HG02938 (cell line): ENCODE results near the gene TWF1.
A peak's percentile ranks its signal among the peaks of the same experiment; 100 is the strongest.
"Not testable (repeated sequence)": the region's sequence is repeated elsewhere in the genome, so short reads cannot be mapped to it uniquely, and the experiment has no call there.

Experiments
- ATAC-seq: cut with Tn5 transposase; IDR thresholded peaks from one replicate; pipeline ENCODE4 v1.9.1; 2021; ENCODE audit warnings: mild to moderate bottlenecking, moderate library complexity; ENCODE audit not compliant: unreplicated experiment

The TWF1 gene

DNA sequence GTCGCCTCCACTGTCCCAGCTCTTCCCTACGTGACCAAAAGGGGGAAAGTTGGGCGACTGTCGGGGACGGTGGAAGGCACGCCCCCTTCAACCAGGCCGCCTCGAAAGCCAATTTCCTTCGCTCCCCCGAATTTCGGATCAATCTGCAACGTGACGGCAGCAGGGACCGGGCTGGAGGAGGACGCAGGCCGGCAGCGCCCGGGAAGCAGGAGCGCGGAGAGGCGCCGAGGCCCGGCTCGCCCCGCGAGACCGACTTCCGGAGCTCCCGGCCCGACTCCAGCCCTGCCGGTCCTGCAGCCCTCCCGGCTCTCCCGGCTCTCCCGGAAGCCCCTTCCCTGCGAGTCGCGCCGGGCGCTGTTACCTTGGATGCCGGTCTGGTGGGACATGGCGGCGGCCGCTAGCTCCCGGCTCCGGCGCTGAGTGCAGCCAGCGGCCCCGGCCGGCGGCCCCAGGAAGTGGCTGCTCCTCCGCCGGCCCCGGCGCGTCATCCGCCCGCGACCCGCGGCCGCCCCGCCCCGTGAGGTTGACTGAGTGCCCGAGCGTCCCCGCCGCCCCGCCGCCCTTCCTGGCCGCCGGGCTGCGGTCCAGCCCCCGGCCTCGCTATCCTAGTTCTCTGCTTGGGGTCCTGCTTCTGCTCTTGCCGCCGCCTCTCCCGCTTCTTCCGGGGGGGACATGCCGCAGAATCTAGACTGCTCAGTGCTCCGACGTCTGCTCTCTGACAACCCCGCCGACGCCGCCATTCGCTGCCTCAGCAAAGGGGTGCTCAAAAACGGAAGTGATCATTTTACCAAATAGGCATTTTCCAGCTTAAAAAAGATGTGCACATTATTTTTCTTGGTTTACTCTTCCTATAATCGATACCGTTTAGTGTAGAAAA, at the start of gene TWF1:
Gene TWF1, minus strand, starts transcription at position 458 of the 877 bp plus-strand sequence. Its CDS starts 72 bp downstream, at position 386.
- peak; percentile 88 for ATAC-seq

DNA sequence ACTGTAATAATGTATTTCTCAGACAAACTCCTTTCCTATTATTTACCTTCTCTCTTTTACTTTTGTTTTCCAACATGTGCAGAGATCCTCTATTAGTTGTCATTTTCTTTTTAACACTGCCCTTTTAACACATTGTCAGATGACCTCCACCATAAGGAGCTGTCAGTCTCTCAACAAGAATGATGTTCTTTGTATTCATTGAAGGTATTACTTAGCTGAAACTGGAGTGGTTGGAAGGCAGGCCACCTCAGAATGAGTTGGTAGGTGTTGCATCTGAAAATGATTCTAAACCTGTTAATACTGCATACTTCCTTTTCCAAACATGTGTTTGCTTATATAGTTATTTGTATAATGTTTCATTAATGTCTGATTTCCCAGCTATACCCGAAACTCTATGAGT, 46.6 kb upstream of the TWF1 start:
- ATAC-seq, result no peak

DNA sequence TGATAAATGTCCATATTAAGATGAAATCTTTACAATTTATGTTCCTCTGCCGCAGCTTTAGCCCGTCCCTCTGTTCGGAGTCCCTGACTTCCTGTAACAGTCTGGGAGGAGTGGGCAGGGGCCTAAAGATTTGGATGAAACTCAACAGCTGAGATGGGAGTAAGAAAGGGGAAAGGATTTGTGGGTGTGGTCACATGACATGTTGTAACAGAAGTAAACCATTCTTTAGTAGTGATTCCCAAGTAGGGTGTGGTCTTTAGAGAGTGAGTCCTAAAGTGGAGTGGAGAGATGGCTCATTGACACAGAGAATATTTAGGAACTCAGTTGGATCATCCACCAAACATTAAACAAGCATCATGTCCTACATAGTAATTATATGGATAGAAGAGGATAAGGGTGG, 42.7 kb upstream of the TWF1 start:
- no peak for ATAC-seq

GRCh38 chr12:43848226-43848507, 42.0 kb upstream of the TWF1 start:
- no peak for ATAC-seq

GRCh38 chr12:43847425-43848225, 41.5 kb upstream of the TWF1 start:
- ATAC-seq, result not testable (repeated sequence)

DNA sequence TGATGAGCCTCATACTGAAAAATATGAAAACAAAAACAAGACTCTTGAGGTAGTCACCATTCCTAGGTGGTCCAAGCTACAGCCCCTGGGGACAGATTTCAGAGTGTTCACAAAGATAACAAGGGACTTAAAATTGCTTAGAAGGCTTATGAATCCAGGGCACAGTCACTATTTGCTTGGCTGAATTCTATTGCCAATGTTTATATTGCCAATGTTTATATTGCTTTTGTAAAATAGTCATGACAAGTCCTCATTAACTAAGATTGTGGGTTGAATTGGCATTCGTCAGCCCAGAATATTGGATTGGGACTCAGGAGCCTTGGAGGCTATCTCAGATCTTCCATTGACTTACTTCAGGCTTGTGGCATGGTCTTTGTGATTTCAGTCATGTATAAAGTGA, 36.1 kb upstream of the TWF1 start:
- ATAC-seq, result no peak

DNA sequence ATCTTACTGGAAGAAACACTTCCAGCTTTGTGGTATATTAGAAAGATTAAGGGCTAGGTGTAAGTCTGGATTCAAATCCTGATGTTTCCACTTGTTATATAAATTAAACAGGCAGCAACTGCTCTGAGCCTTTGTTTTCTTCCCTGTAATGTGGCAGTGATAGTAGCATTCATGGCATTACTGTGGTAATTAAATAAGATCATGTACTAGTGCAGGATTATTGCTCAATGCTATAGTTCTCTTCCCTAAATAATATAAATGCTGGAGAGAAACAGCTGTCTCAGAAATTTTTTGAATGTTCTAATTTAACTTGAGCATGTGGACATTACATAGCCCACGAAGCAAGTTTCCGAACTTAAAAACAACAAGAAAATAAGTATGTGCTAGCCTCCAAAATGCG, 35.1 kb upstream of the TWF1 start:
- no peak for ATAC-seq

DNA sequence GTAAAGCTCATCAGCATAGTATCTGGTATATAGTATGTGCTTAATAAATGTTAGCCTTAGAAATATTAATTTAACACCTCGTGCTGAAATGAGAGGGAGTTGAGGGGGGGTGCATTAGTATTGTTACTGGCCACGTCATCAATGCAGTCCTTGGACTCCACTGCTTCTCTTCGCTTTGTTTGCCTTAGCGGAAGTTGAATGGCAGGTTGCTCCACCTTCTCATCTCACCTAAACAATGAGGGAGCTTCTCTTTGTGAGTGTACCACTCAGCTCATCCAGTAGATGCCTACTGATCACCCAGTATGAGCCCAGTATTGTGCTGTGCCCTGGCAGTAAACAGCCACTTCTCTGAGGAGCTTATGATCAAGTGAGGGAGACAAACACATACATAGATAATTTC, 34.2 kb upstream of the TWF1 start:
- no peak for ATAC-seq

GRCh38 chr12:43836475-43836989, 30.4 kb upstream of the TWF1 start:
- peak; percentile 38 for ATAC-seq

DNA sequence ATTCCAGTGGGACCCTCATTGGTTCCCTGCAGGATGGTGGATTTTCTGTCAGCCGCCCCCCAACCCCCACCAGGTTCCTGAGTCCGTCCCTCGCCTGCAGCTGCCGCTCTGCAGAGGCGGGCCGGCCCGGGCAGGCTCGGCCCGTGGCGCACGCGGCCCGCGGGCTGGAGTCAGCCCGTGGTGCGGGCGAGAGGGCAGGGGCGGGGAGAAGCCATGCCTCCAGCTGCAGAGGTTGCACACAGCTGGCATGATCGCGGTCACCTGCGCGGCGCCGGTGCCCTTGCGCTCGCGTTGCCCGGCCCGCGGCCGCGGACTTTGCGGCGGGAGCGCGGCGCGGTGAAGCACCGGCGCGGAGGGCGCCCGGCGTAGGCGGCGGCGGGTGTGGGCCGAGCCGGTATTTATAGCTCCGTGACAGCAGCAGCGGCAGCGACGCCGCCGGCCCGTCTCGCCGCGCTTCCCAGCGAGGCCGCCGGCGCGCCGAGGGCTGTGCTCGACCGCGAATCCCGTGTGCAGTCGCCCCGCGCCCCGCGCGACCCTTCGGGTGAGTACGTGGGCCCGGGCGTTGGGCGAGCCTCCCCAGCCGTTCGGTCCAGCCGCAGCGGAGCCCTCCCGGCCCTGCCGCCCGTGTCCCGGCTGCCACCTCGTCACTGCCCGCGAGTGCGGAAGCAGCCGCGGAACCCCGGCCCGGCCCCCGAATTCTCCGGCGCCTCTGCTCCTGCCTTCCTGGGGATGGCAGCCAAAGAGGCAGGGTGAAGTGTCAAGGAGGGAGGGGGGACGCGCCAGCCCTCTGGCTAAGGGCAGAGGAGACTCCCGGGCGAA, 29.7 kb upstream of the TWF1 start, which contains the start of gene TMEM117:
Gene TMEM117, plus strand, starts transcription at position 426 of the 819 bp plus-strand sequence.
- ATAC-seq, result peak; percentile 66

GRCh38 chr12:43835264-43835655, 29.1 kb upstream of the TWF1 start:
- ATAC-seq, result peak; percentile 13

- no peak for ATAC-seq
These were observed 26.5 kb upstream of the TWF1 start for GRCh38 chr12:43832463-43833168.

DNA sequence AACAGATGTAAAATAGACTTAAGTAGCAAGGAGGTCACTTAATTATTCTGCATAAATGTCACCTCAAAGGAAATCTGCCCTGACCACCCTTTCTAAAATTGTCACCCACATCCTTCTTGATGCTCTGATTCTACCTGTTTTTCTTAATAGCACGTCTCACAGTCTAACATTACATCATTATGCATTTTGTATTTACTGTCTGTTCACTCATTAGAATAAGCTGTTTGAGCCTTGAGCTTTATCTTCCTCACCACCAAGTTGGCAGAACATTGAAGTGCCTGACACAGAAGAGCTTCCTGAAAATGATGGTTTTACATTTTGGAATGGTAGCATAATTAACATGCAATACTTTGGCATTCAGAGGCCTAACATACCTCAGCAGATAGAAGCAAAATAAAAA, 21.0 kb upstream of the TWF1 start:
- no peak for ATAC-seq

DNA sequence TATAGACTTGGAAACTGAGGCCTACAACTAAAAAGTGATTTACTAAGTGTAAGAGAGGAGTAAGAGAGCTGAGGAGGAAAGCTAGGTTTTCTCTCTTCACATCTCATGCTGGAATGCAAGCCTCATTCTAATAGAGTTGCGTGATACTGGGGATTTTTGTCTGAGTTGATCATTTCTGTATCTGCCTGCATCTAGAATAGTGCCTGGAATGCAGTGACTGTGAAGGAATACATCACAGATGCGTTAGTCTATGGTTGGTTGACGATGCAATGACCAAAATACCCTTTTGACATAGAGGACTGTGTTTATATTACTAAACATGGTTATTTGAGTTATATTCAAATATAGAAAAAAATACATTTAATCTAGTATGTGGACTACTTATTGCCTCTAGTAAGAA, 20.6 kb upstream of the TWF1 start:
- no peak for ATAC-seq

DNA sequence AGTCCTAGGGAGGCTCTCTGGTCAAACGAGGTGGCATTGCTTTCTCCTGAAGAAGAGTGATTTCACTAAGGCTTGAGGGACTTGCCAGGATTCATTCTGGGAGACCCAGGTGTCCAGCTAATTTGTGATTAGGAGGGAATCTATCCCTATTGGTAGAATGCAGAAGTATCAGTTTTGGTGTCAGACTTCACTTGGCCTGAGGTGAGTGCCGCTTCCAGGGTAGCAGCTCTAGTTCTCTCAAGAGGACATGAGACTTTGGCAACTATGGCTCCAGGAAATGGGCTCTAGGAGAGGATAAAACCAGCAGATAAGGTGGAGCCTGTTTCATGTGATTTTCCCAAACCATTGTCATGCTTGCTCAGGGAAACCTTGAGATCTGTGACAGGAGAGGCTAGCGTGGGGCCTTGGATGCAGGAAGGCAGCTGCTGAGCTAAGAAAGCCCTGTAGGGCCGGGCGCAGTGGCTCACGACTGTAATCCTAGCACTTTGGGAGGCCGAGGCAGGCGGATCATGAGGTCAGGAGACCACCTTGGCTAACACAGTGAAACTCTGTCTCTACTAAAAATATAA, 18.2 kb upstream of the TWF1 start:
- no peak for ATAC-seq

DNA sequence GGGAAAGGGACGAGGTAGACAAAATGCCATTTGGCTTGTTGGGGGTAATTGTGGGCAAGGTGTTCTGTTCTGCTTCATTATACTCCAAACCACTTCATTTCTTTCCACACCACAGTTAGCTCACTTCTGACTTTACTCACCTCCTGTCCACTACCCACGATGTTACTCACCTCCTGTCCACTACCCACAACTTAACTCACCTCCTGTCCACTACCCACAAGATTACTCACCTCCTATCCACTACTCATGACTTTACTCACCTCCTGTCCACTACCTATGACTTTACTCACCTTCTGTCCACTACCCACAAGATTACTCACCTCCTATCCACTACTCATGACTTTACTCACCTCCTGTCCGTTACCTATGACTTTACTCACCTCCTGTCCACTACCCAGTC, 10.1 kb upstream of the TWF1 start:
- no peak for ATAC-seq

GRCh38 chr12:43815416-43815815, 9.3 kb upstream of the TWF1 start:
- no peak for ATAC-seq

- no peak for ATAC-seq
These were observed 6.8 kb upstream of the TWF1 start for GRCh38 chr12:43812926-43813325.

DNA sequence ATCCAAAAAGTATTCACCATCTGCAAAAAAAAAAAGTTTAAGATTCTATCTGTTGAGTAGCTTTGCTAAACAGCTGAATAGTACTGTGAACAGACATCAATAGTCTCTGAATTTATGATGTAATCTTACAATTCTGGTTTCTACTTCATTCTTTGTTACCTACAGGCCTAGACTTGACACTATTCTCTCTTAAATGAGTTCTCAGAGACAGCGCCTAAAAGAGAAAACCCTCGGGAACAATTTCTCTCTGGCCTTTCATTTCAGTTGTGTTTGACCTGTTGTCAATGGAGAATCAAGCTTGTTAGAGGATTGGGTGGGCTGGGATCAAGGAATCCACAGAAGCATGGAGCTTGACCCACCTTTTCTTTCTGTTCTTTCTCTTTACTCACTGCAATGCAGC, 5.9 kb upstream of the TWF1 start:
- ATAC-seq, result no peak

DNA sequence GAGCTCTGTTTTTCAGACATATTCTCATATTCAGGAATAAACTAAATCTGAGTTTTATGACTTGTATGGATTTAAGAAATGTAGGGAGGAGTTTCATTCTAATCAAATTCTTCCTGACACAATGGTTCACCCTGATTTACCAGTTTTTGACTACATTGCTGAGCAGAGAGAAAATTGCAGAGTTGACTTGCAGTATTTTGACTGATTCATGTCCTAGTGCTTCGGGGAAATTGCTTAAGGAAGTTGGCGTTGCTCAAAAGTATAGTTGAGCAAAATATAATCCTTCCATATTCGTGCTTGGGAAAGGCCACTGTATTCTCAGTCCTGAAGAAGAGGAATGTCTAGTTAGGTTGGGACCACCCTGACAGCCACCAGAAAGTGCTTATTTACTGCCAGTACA, 1.3 kb upstream of the TWF1 start:
- no peak for ATAC-seq
